Measurements from ENCODE around the gene CTR9. TPM values are rescaled to one million over a fixed set of nuclear protein-coding genes. Genes with fewer than 3 reads are reported as not detected.

The CTR9 gene
- total RNA-seq (2014; rRNA removed; shearing (Covaris generic)), result 53.0 and 55.2 TPM in 2 replicates

DNA sequence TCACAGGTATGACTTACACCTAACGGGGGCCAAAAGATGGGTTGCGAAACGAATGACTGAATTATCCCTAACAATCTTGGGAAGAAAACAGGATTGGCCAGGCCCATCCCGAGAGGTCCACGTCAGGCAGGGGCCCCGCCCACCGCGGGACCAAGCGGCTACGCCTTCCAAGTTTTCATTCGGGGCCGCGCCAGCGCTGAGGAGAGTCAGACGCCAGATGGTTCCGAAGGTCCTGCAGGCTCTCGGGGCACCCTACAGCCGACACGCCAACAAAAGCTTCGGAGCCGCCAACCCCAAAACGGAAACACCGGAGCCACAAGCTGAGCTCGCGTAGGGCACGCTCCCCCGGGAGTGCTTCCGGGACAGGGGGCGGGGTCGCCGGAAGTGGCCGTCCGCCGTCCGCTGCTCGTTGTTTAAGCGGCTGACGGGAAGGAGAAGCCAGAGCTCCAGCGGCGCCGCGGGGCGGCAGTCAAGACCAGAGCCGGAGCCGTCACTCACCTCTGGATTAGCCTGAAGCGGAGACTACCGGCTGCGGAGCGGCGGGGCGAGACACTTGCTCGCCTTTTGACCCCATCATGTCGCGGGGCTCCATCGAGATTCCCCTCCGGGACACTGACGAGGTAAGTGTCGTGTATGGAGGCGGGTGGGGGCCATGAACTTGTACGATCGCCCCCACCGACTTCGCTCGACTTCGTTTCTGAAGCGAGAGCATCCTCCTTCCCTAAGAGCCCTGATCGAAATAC is at the start of gene CTR9:
CTR9 (plus strand) TSS at position 409 of the 743 bp plus-strand sequence; CDS start at position 576, 167 bp downstream.
- H3K36me3 ChIP-seq, result peaks cover 26% of the 10 kb centered on the region
- DNase-seq, result peak; percentile 97
- no peaks in the 10 kb centered on the region for H3K9me3 ChIP-seq (replicated peaks)
- H3K27me3 ChIP-seq, result no peaks in the 10 kb centered on the region
- peak within 1 kb of the TSS; percentile 76 for H3K4me3 ChIP-seq
- H3K27ac ChIP-seq, result peak within 1 kb of the TSS; percentile 64
- H3K4me1 ChIP-seq, result peaks cover 9% of the 10 kb centered on the region; the same call in 1 of the 2 replicates

DNA sequence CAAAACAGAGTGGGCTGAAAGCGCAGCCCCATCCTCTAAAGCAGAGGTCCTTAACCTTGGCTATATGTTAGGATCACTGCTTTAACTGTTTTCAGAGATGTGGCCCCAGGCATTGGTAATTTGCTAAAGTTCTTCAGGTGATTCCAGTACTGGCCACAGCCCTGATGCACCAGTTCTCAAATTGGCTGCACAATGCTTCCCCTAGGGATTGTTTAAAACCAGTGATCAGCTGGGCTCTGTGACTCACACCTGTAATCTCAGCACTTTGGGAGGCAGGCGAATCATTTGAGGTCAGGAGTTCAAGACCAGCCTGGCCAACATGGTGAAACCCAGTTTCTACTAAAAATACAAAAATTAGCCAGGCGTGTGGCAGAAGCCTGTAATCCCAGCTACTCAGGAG is 49.1 kb upstream of the CTR9 start:
- H3K27me3 ChIP-seq, result 0 out of 2 replicates have a peak, but pooled peaks cover 3% of the 10 kb centered on the region
- no peak for DNase-seq
- H3K4me1 ChIP-seq, result no peaks in the 10 kb centered on the region
- H3K4me3 ChIP-seq, result no peak overlapping the region
- H3K36me3 ChIP-seq, result no peaks in the 10 kb centered on the region
- no peak overlapping the region for H3K27ac ChIP-seq
- H3K9me3 ChIP-seq (replicated peaks), result no peaks in the 10 kb centered on the region; the same call in 1 of the 2 replicates

DNA sequence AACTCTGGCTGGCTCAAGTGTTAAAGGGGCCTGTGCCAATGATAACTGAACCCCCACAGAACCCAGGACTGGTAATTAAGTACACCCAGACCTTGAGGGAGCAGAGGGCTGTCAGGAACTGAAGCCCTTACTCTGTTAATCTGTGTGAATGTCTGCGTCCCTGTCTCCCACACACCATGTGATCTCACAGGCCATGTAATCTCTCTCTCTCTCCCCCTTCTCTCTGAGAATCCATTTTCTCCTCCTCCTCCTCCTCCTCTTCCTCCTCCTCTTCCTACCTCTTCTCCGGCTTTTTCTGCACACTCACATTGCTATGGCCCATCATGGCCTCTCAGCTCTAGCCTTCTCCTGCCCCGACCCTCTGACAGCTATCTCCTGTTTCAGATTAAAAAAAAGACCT is 42.9 kb upstream of the CTR9 start:
- Histone ChIP-seq H3K4me1 (no peaks in the 10 kb centered on the region), H3K9me3 (replicated peaks) (no peaks in the 10 kb centered on the region; the same call in 1 of the 2 replicates), H3K27me3 (peaks cover 3% of the 10 kb centered on the region; the same call in 1 of the 2 replicates), H3K27ac (no peak overlapping the region), H3K36me3 (no peaks in the 10 kb centered on the region), H3K4me3 (no peak overlapping the region)
- DNase-seq, result no peak

DNA sequence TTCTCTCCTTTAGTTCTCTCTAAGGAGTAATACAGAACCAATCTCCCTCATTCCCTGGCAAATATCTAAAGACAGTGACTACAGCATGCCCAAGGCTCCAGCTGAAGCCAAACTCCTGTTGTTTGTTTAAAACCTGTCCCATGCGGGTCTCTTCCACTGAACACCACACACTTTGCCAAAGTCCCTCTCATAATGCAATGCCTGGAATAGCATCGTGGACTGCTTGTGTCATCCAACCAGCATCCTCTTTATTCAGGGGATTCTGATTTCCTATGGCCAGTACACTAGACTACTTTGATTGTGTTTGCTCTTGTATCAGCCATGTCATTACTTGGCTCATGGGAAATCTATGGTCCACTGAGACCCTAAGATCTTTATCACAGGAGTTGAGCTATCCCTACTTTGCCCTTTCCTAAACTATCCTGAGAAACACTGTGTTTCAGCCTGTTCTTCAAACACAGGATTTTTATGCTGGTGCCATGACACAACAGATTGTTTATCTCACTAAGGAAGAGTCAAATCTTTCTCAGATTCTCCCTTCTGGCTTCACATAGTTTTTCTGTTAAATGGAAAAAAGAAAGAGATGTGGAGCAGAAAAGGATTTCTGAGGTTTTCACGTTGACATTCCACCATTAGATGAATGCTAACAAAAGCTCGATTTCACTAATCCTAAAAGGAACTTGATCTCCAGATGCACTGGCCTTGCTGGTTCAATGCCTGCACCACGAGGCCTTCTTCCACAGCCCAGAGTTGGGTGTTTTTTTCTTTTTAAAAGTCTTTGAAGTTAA is 41.6 kb upstream of the CTR9 start:
- Histone ChIP-seq H3K27me3 (peaks cover 3% of the 10 kb centered on the region; the same call in 1 of the 2 replicates), H3K9me3 (replicated peaks) (no peaks in the 10 kb centered on the region; the same call in 1 of the 2 replicates), H3K36me3 (no peaks in the 10 kb centered on the region), H3K4me3 (no peak overlapping the region), H3K27ac (no peak overlapping the region), H3K4me1 (no peaks in the 10 kb centered on the region)
- DNase-seq, result no peak

DNA sequence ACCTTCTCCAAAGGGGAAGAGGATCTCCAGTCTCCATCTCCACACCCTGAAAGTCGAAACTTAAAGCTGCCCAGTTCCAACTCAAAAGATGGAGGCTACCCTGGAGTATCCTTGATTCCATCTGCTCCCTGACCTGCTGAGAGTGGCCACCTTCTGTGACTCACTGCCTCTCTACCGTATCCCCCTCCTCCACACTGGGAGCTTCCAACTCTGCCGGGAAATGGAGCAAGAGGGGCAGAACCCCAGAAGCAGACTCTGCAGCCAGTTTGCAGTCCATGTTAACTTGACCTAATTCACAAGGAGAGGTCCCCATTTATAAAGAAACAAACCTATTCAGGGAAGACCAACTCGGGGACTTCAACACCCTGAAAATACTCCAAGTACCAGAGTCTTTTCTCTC is 35.5 kb upstream of the CTR9 start:
- Histone ChIP-seq H3K27ac (no peak overlapping the region), H3K4me1 (no peaks in the 10 kb centered on the region), H3K36me3 (no peaks in the 10 kb centered on the region), H3K27me3 (no peaks in the 10 kb centered on the region; the same call in 1 of the 2 replicates), H3K4me3 (no peak overlapping the region), H3K9me3 (replicated peaks) (no peaks in the 10 kb centered on the region)
- DNase-seq, result no peak

DNA sequence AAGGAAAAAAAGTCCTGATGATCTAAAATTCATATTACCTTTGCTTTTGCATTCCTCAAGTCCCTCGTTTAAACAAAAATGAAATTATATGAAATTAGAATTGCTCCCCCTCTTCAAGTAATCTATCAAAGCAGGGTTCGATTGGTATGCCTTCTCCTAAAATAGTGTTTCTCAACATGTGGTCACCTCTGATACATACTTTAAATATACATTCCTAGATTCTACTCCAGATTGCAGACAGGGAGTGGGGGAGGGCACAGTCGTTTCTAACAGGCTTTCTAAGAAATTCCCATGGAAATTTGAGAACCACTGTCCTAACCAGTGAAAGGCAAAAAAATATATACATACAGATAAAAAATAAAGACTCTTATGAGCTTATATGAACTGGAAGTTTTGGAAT is 34.9 kb upstream of the CTR9 start:
- H3K27ac ChIP-seq, result no peak overlapping the region
- no peak for DNase-seq
- H3K36me3 ChIP-seq, result no peaks in the 10 kb centered on the region
- H3K4me3 ChIP-seq, result no peak overlapping the region
- H3K27me3 ChIP-seq, result no peaks in the 10 kb centered on the region; the same call in 1 of the 2 replicates
- H3K9me3 ChIP-seq (replicated peaks), result no peaks in the 10 kb centered on the region
- H3K4me1 ChIP-seq, result no peaks in the 10 kb centered on the region

DNA sequence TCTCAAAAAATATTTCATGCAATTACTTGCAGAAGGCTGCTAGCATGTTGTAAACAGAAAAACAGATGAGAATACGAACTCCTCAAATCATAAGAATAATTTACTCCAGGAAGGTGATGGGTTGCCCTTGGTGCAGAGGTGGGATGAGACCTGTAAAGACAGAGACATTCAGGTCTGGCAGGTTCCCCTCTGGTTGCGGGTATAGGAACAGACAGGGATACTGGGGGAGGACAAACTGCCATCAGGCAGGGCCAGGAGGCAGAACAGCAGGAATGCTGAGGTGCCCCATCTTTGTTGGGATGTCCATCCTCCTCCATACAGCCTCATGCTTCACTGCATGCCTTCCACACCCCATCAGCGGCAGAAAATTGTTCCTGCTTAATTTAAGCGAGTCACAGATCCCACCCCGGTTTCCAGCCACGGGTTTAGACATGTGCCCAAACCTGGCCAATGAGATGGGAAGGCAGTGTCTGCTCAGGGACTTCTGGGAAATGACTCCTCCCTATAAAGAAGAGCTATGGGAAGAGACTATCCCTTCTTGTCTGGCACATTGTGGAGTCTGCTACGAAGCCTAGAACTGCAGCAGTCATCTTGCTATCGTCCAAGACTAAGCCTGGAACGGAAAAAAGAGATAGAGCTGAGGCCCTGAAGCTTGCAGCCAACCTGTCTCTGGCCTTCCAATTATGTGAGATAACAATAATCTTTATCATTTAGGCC is 34.3 kb upstream of the CTR9 start:
- Histone ChIP-seq H3K27me3 (no peaks in the 10 kb centered on the region; the same call in 1 of the 2 replicates), H3K9me3 (replicated peaks) (no peaks in the 10 kb centered on the region), H3K27ac (no peak overlapping the region), H3K4me1 (no peaks in the 10 kb centered on the region), H3K36me3 (no peaks in the 10 kb centered on the region), H3K4me3 (no peak overlapping the region)
- DNase-seq, result no peak

DNA sequence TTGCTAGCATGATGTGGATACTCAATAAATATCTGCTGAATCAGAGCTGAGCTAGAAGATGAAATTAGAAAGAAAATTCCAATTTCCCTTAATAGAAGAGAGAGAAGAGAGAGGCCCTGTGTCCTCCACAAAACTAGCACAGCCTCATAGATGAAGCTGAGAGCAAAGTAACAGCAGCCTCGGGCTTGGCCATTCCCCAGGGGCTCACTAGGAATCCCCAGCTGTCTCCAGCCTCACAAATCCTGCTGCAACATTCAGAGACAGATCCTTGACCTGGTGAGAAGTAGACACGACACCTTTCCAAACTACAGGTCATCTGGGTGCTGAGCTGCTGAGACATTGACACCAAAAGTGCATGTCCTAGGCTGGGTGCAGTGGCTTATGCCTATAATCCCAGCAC is 31.4 kb upstream of the CTR9 start:
- H3K36me3 ChIP-seq, result no peaks in the 10 kb centered on the region
- no peaks in the 10 kb centered on the region for H3K4me1 ChIP-seq
- H3K4me3 ChIP-seq, result no peak overlapping the region
- H3K27ac ChIP-seq, result no peak overlapping the region
- no peak for DNase-seq
- H3K9me3 ChIP-seq (replicated peaks), result no peaks in the 10 kb centered on the region
- no peaks in the 10 kb centered on the region; the same call in 1 of the 2 replicates for H3K27me3 ChIP-seq

DNA sequence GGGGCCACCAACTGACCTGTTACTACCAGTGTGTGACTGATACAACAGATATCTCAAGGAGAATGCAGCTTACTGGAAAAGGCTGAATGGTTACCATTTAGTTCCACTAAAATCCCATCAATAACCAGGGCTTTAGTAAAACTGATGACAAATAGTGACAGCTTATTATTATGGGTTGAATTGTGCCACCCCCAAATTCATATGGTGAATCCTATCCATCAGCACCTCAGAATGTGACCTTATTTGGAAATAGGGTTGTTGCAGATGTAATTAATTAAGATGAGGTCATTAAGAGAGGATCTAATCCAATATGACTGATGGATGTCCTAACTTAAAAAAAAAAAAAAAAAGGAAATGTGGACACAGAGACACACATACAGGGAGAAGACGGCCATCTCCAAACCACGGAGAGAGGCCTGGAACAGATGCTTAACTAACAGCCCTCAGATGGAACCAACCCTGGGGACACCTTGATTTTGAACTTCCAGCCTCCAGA is 30.1 kb upstream of the CTR9 start:
- Histone ChIP-seq H3K4me1 (no peaks in the 10 kb centered on the region), H3K9me3 (replicated peaks) (no peaks in the 10 kb centered on the region), H3K36me3 (no peaks in the 10 kb centered on the region), H3K4me3 (no peak overlapping the region), H3K27me3 (no peaks in the 10 kb centered on the region; the same call in 1 of the 2 replicates), H3K27ac (no peak overlapping the region)
- DNase-seq, result no peak

DNA sequence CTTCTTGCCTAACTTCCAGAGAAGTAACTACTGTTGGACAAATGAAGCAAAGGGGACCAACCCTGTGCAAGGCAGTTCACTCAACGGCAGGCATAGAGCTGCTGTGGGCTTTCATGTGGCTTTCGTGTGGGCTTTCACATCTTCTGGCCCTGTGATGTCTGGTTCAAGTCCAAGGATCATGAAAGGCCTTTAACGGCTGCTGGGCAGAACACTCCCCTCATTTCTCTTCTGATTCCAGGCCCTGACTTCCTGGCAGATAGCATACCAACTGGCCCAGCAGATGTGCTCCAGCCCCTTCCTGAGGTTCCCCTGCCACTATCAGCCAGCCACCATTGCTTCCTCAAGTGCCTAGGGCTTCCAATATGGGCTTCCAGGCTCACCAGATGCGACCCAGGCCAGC is 28.7 kb upstream of the CTR9 start:
- H3K27me3 ChIP-seq, result peaks cover 2% of the 10 kb centered on the region; the same call in 1 of the 2 replicates
- H3K4me3 ChIP-seq, result no peak overlapping the region
- no peaks in the 10 kb centered on the region for H3K4me1 ChIP-seq
- H3K36me3 ChIP-seq, result no peaks in the 10 kb centered on the region
- H3K9me3 ChIP-seq (replicated peaks), result no peaks in the 10 kb centered on the region
- DNase-seq, result no peak
- no peak overlapping the region for H3K27ac ChIP-seq

DNA sequence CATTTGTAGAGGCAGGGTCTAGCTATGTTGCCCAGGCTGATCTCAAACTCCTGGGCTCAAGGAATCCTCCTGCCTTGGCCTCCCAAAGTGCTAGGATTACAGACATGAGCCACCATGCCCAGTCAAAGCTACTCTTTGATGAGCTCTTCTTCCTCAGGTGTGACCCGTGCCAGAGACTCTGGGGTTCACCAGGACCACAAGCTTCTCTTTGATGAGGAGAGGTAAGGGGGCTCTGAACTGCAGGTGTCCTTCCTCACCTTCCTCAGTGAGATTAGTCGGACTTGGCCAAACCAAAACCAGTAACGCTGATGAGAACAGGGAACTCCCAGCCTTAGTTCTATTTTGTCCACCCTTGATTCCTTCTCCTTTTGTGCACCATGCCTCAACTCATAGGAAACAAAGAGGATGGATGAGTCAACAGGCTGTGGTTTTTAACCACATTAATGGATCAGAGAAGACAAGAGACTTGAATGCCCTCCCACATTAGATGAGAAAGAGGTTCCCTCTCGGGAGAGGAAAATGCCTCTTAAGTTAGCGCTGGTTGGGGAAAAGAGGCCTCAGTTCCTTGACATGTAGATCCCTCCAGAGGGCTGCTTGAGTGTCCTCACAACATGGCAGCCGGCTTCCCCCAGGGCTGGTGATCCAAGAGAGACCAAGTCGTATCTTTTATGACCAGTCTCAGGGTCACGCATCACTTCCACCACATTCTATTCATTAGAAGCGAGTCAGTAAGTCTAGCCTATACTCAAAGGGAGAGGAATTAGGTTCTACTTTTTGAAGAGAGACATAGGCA is 25.7 kb upstream of the CTR9 start:
- Histone ChIP-seq H3K36me3 (no peaks in the 10 kb centered on the region), H3K4me1 (no peaks in the 10 kb centered on the region), H3K27me3 (0 out of 2 replicates have a peak, but pooled peaks cover 2% of the 10 kb centered on the region), H3K9me3 (replicated peaks) (no peaks in the 10 kb centered on the region), H3K27ac (no peak overlapping the region), H3K4me3 (no peak overlapping the region)
- DNase-seq, result no peak

DNA sequence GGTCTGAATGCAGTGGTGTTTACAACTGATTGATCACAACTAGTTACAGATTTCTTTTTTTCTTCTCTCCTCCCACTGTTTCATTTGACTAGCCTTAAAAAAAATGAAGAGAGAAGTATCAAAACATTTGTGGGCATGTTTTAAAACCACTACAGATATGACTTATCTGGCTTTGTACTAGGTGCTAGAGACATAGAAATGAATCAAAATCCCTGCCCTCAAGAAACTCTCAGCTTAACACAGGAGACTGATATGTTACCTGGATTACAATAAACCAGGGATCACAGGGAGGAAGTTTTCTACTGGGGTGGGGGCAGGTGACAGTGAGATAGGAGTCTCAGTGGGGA is 25.2 kb upstream of the CTR9 start:
- Histone ChIP-seq H3K36me3 (no peaks in the 10 kb centered on the region), H3K27me3 (0 out of 2 replicates have a peak, but pooled peaks cover 2% of the 10 kb centered on the region), H3K9me3 (replicated peaks) (no peaks in the 10 kb centered on the region), H3K4me3 (no peak overlapping the region), H3K27ac (no peak overlapping the region), H3K4me1 (no peaks in the 10 kb centered on the region)
- DNase-seq, result no peak

DNA sequence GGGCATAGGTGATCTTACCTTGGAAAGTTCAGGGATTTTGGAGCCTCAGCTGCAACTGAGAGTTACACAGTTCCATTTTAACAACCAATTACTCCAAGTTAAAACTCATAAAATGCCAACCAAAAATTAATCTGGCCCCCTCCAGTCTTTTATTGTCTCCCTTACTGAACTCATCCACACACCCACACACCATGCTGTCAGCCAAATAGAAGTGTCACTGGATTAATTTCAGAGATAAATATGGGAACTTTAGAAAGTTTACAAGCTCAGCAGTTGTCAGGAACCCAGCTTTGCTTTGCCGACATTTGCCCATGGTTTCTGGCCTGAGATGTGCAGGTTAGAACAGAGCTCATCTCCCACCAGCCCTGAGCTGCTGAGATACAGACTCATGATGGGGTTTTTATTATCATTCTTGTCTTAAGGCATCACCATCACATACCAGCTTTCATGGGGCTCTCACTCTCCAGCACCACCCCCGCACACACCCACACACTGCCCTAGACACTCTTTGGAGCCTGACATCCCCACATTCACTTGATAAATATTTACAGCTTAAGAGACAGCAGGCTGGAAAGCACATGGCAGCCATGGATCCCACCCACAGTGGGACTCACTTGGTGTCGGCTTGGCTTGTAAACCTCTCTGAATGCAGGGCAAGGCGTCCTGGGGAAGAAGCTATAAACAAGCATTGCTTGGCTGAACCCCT is 23.7 kb upstream of the CTR9 start:
- Histone ChIP-seq H3K27ac (no peak overlapping the region), H3K36me3 (no peaks in the 10 kb centered on the region), H3K27me3 (0 out of 2 replicates have a peak, but pooled peaks cover 2% of the 10 kb centered on the region), H3K4me3 (no peak overlapping the region), H3K4me1 (no peaks in the 10 kb centered on the region), H3K9me3 (replicated peaks) (0 out of 2 replicates have a peak, but pooled peaks cover 4% of the 10 kb centered on the region)
- DNase-seq, result no peak
